K562 treated with DMSO at 1 percent for 24 hours (cell line): Measurements from ENCODE around the gene FAM72C. TPM values are rescaled to one million over a fixed set of nuclear protein-coding genes. Genes with fewer than 3 reads are reported as not detected.

Experiments
- total RNA-seq: library from RNA; unstranded; fragments of 300-600 nt; gene quantifications from 2 replicates; pipeline ENCODE4 v1.2.3, GENCODE V29; 2022; ENCODE audit warnings: low read depth; ENCODE audit not compliant: insufficient read depth

Gene FAM72C
- total RNA-seq, result 6.3 and 7.8 TPM in 2 replicates

DNA sequence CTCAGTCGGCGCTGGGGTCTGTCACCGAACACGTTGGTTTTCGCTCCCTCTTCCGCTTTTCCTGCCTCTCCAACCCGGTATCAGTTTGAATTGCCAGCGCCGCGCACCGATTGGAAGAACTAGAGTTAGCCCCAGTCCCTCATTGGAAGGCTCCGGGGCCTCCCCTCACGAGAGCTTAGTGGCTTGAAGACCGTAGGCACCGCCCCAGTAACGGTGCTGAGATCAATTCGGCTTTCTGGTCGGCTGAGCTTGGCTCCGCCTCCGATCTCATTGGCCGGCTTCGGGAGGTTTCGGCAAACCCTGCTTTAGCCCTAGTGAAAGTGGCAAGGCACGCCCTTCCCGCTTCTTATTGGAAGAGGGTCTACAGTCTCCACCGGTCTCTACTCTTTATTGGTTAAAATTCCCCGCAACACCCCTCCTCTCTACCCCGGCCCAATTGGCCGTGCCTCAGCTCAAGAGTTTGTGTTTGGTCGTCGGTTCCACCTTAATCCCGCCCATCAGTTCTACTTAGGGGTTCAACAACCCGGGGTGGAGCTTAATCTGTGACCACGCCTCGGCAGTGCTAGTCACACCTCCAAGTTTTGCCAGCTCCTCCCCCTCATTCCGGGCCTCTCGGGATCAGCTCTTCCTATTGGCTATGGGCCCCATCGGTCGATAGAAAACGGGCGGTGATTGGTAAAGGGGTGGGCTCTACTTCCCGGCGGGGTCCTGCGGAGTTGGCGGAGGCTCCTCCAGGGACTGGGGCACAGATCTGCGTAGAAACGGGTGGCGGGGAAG is at the start of gene FAM72C:
FAM72C (minus strand) TSS at position 63 of the 777 bp plus-strand sequence. CDS start 845 bp downstream, outside the sequence.

